Measurements from ENCODE around the gene FCER2. TPM values are rescaled to one million over a fixed set of nuclear protein-coding genes. Genes with fewer than 3 reads are reported as not detected.

The FCER2 gene
- total and polyA plus RNA-seq, 2 of the 13 experiments (the other 11 are each of a cell fraction or from before 2014, with no cell fraction given) = not detected

GRCh38 chr19:7652061-7652641, 49.8 kb downstream of the FCER2 start (continued):
- TF ChIP-seq GATAD2A (CRISPR knock-in tag; IDR thresholded peaks at IDR 0.05) = peak; percentile 96
- no peak for TF ChIP-seq JUNB (CRISPR knock-in tag; IDR thresholded peaks at IDR 0.05; ENCODE audit: borderline replicate concordance)
- TF ChIP-seq HNRNPL (IDR thresholded peaks at IDR 0.05; ENCODE audit: low read depth, low read length) = no peak
- peak; percentile 91 for TF ChIP-seq HDAC1 (CRISPR knock-in tag; IDR thresholded peaks at IDR 0.05)
- TF ChIP-seq ATAD3A (CRISPR knock-in tag; IDR thresholded peaks at IDR 0.05) = no peak
- TF ChIP-seq SAP130 (CRISPR knock-in tag; IDR thresholded peaks at IDR 0.05; ENCODE audit: low read depth) = peak; percentile 75
- TF ChIP-seq MXI1 (IDR thresholded peaks at IDR 0.05; ENCODE audit: borderline replicate concordance, low read depth, low read length) = peak; percentile 66; the same call in 1 of the 3 replicates
- peak; percentile 97 for TF ChIP-seq ZNF614 (CRISPR knock-in tag; IDR thresholded peaks at IDR 0.05; ENCODE audit: borderline replicate concordance)
- TF ChIP-seq SMAD1 (CRISPR knock-in tag; IDR thresholded peaks at IDR 0.05; ENCODE audit: borderline replicate concordance, low read depth) = no peak
- no peak for TF ChIP-seq ATF5 (CRISPR knock-in tag; IDR thresholded peaks at IDR 0.05; ENCODE audit: low read depth)
- no peak for TF ChIP-seq ZXDC (CRISPR knock-in tag; IDR thresholded peaks at IDR 0.05)
- peak; percentile 81 for TF ChIP-seq NCOR1 (IDR thresholded peaks at IDR 0.05; ENCODE audit: borderline replicate concordance, low read length)
- TF ChIP-seq ZBTB1 (CRISPR knock-in tag; IDR thresholded peaks at IDR 0.05; ENCODE audit: borderline replicate concordance) = no peak
- peak; percentile 70 for TF ChIP-seq PHF5A (CRISPR knock-in tag; IDR thresholded peaks at IDR 0.05; ENCODE audit: low read depth, unreplicated experiment)
- TF ChIP-seq HNF1B (CRISPR knock-in tag; IDR thresholded peaks at IDR 0.05) = peak; percentile 37; the same call in 1 of the 2 replicates
- no peak for TF ChIP-seq HNRNPUL1 (IDR thresholded peaks at IDR 0.05; ENCODE audit: low read depth, low read length)
- TF ChIP-seq ZNF337 (CRISPR knock-in tag; IDR thresholded peaks at IDR 0.05; ENCODE audit: borderline replicate concordance, low read depth) = no peak
- no peak for TF ChIP-seq ATM (IDR thresholded peaks at IDR 0.05; ENCODE audit: borderline replicate concordance)
- TF ChIP-seq THAP9 (CRISPR knock-in tag; IDR thresholded peaks at IDR 0.05; ENCODE audit: borderline replicate concordance) = peak; percentile 29; the same call in 1 of the 2 replicates
- TF ChIP-seq NFKBIZ (CRISPR knock-in tag; IDR thresholded peaks at IDR 0.05) = peak; percentile 64; the same call in 1 of the 2 replicates
